ENCODE data around the gene GLT1D1. TPM values are rescaled to one million over a fixed set of nuclear protein-coding genes. Genes with fewer than 3 reads are reported as not detected.

The GLT1D1 gene
- total and polyA plus RNA-seq, 8 donors: 0.13 to 1.3 (median 0.89) TPM; not detected in 4

- H3K4me3 ChIP-seq: no peak overlapping the region
- TF ChIP-seq EP300 (IDR thresholded peaks at IDR 0.05) (no peak), POLR2A (IDR thresholded peaks at IDR 0.05) (no peak), POLR2AphosphoS5 (IDR thresholded peaks at IDR 0.05) (no peak)
- DNase-seq: no peak
- no peaks in the 10 kb centered on the region for H3K9me3 ChIP-seq
- 75 to 81% (median 78%) methylated on average over 9 of the region's 9 CpGs for WGBS, 5 donors
- H3K27ac ChIP-seq: no peak overlapping the region
- no peaks in the 10 kb centered on the region for H3K4me1 ChIP-seq
- intact Hi-C loops (cut with DNase I; ENCODE audit: low total_unique reads): no loop called here
- H3K27me3 ChIP-seq: peaks cover 0 to 40% (median 8%) of the 10 kb centered on the region in 3 donors
- H3K36me3 ChIP-seq: no peaks in the 10 kb centered on the region
Measured at GRCh38 chr12:128982933-128983332, 129.7 kb downstream of the GLT1D1 start.

DNA sequence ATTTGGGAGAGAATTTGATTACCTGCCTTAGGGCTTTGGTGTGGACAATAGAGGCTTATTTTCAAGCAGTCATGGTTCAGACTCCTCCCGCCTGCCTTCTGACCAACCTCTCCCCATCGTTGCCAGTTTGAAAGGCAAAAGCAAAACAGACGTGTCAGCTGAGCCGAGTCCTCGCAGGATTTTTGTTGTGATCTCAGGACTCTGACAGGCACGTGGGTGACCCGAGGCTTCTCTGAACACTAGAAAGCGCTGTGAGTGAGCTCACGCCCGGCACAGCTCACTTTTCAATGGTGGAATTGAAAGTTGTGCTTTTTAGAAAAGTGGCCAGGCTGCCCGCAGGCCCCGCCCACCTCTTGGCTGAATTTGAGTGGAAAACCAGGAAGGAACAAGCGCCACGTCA lies 130.1 kb downstream of the GLT1D1 start:
- no peak overlapping the region for H3K27ac ChIP-seq
- intact Hi-C loops (cut with DNase I; ENCODE audit: low total_unique reads): no loop called here
- no peak for DNase-seq
- H3K27me3 ChIP-seq: peaks cover 0 to 36% (median 5%) of the 10 kb centered on the region in 3 donors
- 70 to 85% (median 78%) methylated on average over 5 to 14 of the region's 14 CpGs for WGBS, 5 donors
- no peak overlapping the region for H3K4me3 ChIP-seq
- H3K9me3 ChIP-seq: no peaks in the 10 kb centered on the region
- no peaks in the 10 kb centered on the region for H3K4me1 ChIP-seq
- TF ChIP-seq, protein P1, sequence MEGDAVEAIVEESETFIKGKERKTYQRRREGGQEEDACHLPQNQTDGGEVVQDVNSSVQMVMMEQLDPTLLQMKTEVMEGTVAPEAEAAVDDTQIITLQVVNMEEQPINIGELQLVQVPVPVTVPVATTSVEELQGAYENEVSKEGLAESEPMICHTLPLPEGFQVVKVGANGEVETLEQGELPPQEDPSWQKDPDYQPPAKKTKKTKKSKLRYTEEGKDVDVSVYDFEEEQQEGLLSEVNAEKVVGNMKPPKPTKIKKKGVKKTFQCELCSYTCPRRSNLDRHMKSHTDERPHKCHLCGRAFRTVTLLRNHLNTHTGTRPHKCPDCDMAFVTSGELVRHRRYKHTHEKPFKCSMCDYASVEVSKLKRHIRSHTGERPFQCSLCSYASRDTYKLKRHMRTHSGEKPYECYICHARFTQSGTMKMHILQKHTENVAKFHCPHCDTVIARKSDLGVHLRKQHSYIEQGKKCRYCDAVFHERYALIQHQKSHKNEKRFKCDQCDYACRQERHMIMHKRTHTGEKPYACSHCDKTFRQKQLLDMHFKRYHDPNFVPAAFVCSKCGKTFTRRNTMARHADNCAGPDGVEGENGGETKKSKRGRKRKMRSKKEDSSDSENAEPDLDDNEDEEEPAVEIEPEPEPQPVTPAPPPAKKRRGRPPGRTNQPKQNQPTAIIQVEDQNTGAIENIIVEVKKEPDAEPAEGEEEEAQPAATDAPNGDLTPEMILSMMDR (IDR thresholded peaks at IDR 0.05): no peak
- no peak for TF ChIP-seq EP300 (IDR thresholded peaks at IDR 0.05)
- TF ChIP-seq POLR2A (IDR thresholded peaks at IDR 0.05): no peak
- TF ChIP-seq POLR2AphosphoS5 (IDR thresholded peaks at IDR 0.05): no peak
- no peaks in the 10 kb centered on the region for H3K36me3 ChIP-seq

DNA sequence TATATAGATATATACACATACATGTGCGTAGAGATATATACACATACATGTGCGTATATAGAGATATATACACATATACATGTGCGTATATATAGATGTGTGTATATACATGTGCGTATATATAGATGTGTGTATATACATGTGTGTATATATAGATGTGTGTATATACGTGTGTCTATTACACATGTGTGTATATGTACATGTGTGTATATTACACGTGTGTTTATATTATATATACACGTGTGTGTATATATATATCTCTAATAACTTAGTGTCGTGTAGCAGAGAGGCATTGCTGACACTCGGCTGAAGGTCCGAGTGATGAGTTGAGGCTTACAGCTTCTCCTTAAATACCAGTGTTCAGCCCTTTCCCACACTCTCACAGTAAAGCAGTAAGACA lies 133.7 kb downstream of the GLT1D1 start:
- no peak for TF ChIP-seq POLR2AphosphoS5 (IDR thresholded peaks at IDR 0.05)
- TF ChIP-seq, protein P1 (IDR thresholded peaks at IDR 0.05): no peak
- no peak for TF ChIP-seq POLR2A (IDR thresholded peaks at IDR 0.05)
- TF ChIP-seq EP300 (IDR thresholded peaks at IDR 0.05): no peak
- no peaks in the 10 kb centered on the region for H3K4me1 ChIP-seq
- H3K27ac ChIP-seq: no peak overlapping the region
- H3K9me3 ChIP-seq: peaks cover 0 to 9% (median 5%) of the 10 kb centered on the region in 4 donors
- WGBS, 5 donors: 67 to 85% (median 79%) methylated on average over 10 of the region's 10 CpGs
- H3K4me3 ChIP-seq: no peak overlapping the region
- H3K36me3 ChIP-seq: no peaks in the 10 kb centered on the region
- peaks cover 0 to 2% (median 0%) of the 10 kb centered on the region in 3 donors for H3K27me3 ChIP-seq
- intact Hi-C loops (cut with DNase I; ENCODE audit: low total_unique reads): no loop called here
- DNase-seq: no peak

DNA sequence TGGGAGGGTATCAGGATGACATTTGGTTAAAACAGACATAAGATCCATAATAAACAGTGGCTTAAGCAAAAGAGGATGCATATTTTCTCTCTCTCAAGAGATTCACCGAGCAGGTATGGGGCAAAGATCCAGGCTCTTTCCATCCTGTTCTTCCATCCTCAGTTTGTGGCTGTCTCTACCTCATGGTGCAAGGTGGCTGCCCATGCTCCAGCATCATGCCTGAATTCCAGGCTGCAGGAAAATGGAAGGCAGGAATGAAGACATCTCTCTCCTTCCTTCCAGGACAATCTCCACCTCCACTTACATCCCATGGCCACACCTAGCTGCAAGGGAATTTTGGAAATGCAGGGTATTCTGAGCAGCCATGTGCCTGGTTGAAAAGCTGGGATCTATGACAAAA lies 136.0 kb downstream of the GLT1D1 start:
- Histone ChIP-seq H3K27ac (no peak overlapping the region), H3K4me3 (no peak overlapping the region), H3K36me3 (no peaks in the 10 kb centered on the region), H3K9me3 (peaks cover 0 to 9% (median 5%) of the 10 kb centered on the region in 4 donors), H3K4me1 (no peaks in the 10 kb centered on the region), H3K27me3 (no peaks in the 10 kb centered on the region)
- DNase-seq: no peak
- WGBS, 5 donors: 76 to 94% (median 88%) methylated on average over 1 of the region's 1 CpG
- intact Hi-C loops (cut with DNase I; ENCODE audit: low total_unique reads): no loop called here
- TF ChIP-seq POLR2AphosphoS5 (IDR thresholded peaks at IDR 0.05) (no peak), EP300 (IDR thresholded peaks at IDR 0.05) (no peak), POLR2A (IDR thresholded peaks at IDR 0.05) (no peak)
- TF ChIP-seq, protein P1 (IDR thresholded peaks at IDR 0.05): no peak

- TF ChIP-seq EP300 (IDR thresholded peaks at IDR 0.05): no peak
- TF ChIP-seq POLR2A (IDR thresholded peaks at IDR 0.05): no peak
- no peak for TF ChIP-seq POLR2AphosphoS5 (IDR thresholded peaks at IDR 0.05)
- TF ChIP-seq, protein P1 (IDR thresholded peaks at IDR 0.05): no peak
- Histone ChIP-seq H3K4me3 (no peak overlapping the region), H3K27ac (no peak overlapping the region), H3K27me3 (no peaks in the 10 kb centered on the region), H3K36me3 (no peaks in the 10 kb centered on the region), H3K4me1 (no peaks in the 10 kb centered on the region), H3K9me3 (peaks cover 0 to 9% (median 5%) of the 10 kb centered on the region in 4 donors)
- no peak for DNase-seq
- WGBS, 5 donors: 81 to 92% (median 86%) methylated on average over 6 of the region's 6 CpGs
- intact Hi-C loops (cut with DNase I; ENCODE audit: low total_unique reads): no loop called here
Measured at GRCh38 chr12:128991716-128992115, 138.4 kb downstream of the GLT1D1 start.
